GM10266 (cell line): Measurements from ENCODE around the gene ENSA.

Source experiments
- DNase-seq: peaks from one replicate; pipeline ENCODE4 v3.0.0; 2012; ENCODE audit errors: extremely low spot score
- TF ChIP-seq, protein P1 (sequence below): IDR thresholded peaks from 2 replicates; pipeline ENCODE4 v1.5.1; 2012; ENCODE audit warnings: mild to moderate bottlenecking, low read depth; ENCODE audit not compliant: control insufficient read depth, insufficient read depth; ENCODE audit errors: missing control alignments

ENSA gene

GRCh38 chr1:150579945-150580642 is 49.3 kb downstream of the ENSA start:
- TF ChIP-seq, protein P1, sequence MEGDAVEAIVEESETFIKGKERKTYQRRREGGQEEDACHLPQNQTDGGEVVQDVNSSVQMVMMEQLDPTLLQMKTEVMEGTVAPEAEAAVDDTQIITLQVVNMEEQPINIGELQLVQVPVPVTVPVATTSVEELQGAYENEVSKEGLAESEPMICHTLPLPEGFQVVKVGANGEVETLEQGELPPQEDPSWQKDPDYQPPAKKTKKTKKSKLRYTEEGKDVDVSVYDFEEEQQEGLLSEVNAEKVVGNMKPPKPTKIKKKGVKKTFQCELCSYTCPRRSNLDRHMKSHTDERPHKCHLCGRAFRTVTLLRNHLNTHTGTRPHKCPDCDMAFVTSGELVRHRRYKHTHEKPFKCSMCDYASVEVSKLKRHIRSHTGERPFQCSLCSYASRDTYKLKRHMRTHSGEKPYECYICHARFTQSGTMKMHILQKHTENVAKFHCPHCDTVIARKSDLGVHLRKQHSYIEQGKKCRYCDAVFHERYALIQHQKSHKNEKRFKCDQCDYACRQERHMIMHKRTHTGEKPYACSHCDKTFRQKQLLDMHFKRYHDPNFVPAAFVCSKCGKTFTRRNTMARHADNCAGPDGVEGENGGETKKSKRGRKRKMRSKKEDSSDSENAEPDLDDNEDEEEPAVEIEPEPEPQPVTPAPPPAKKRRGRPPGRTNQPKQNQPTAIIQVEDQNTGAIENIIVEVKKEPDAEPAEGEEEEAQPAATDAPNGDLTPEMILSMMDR, result no peak
- no peak for DNase-seq

- TF ChIP-seq, protein P1, result no peak
- peak; percentile 97 for DNase-seq
Observed at GRCh38 chr1:150579110-150579944, 50.1 kb downstream of the ENSA start, which contains the start of gene MCL1. MCL1 (minus strand) TSS chr1:150579610; CDS start chr1:150579530, 80 bp downstream.

DNA sequence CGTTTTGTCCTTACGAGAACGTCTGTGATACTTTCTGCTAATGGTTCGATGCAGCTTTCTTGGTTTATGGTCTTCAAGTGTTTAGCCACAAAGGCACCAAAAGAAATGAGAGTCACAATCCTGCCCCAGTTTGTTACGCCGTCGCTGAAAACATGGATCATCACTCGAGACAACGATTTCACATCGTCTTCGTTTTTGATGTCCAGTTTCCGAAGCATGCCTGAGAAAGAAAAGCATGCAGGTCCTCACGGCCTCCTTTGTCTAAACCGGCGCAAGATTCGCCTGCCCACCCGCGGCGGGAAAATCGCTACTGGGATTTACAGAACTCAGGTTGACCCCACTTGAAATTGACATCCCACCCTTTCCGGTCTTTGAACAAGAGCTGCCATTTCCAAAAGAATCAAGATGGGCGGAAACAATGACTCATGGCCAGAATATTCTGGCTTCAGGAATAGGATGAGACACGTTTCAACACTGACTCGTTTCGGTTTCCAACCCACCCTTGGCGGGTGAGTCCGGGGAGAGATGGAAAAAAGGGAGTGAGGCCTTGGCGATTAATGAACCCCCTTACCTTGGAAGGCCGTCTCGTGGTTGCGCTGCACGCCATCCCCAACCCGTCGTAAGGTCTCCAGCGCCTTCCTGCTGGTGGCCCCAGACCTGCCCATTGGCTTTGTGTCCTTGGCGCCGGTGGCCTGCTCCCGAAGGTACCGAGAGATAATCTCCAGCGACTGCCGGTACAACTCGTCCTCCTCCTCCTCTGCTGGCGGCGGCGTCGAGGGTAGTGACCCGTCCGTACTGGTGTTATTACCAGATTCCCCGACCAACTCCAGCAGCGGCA is 50.9 kb downstream of the ENSA start:
- TF ChIP-seq, protein P1, result no peak
- no peak for DNase-seq

DNA sequence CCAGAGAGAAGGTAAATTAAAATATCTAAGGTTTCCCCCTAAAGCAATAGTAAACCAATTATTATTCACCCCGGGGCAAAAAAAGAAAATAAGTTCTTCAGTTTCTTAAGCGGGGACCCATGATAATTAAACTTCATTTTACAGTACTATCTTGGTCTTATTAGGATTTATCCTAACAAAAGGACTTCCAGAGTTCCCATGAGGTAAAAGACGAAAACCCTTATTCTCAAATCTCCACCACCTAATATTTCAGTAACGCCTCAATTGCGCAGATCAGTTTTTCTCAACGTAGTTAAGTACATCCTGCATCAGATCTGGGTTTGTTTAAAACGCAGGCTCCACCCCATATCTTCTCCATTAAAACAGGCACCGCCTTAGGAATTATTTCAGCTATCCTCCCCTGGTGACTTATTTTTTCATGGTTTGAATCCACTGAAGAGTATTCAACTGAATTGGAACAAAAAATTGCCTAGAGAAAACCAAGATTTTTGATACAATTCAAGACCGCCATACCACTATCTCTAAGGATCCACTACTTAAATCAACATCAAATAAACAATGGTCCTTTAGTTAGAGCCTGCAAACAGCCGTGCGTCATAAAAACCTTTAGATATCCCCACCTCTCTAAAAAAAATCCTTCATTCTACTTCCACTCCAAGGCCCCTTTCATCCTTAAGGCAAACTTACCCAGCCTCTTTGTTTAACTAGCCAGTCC is 51.7 kb downstream of the ENSA start:
- DNase-seq, result no peak
- TF ChIP-seq, protein P1, result no peak

DNA sequence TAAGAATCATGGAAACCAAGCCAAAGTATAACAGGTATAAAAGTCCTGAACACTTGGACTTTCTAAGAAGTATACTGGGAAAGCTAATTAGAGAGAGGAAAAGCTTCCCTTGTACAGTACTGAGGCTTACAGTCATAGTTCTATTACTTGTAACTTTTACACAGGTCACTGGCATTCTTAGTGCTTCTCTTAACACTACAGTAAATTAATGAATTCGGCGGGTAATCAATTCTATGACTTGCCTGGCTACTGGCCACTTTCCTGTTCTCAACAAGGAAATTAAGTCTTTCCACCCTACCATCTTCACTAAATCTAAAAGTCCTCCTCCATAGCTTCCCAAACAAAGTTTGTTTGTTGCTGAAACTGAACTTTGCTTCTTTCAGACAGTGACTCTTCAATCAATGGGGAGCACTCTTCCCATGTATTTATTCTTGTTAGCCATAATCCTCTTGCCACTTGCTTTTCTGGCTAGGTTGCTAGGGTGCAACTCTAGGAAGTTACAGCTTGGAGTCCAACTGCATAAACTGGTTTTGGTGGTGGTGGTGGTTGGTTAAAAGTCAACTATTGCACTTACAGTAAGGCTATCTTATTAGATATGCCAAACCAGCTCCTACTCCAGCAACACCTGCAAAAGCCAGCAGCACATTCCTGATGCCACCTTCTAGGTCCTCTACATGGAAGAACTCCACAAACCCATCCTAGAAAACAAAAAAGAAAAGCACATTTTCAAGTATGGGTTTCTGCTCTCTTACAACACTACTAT is 52.4 kb downstream of the ENSA start:
- TF ChIP-seq, protein P1, result no peak
- DNase-seq, result no peak

DNA sequence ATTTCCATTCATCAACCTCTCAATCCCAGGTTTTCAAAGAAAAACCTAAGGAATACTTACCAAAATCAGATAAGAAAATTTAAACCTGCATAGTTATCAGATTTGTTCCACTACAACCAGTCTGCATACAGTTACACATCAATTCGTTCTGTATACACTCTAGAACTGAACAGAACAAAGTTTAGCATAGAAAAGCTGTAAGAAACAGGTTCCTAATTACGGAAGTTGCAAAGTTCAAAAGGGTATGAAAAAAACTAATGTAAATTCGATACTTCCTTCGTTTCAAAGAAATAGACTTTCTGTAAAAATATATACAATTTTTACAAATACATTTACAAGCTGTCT is 53.1 kb downstream of the ENSA start:
- TF ChIP-seq, protein P1, result no peak
- DNase-seq, result no peak
